Skin epidermis (tissue), 12 donors: ENCODE results near the gene TTC12.
A peak's percentile ranks its signal among the peaks of the same experiment; 100 is the strongest.

Source experiments
- H3K27ac ChIP-seq, 21 experiments: fragments of 200-600 bp; sonication (generic) in 11 of 21; one replicate each; pipeline ENCODE4 v1.5.0; 2020; ENCODE audit warnings: mild to moderate bottlenecking in 3 of 21, inconsistent platforms in 2 of 21, moderate library complexity in 2 of 21
- H3K4me3 ChIP-seq, 7 experiments: fragments of 200-600 bp; sonication (generic) in 2 of 7; one replicate each; pipeline ENCODE4 v1.5.0; 2020; ENCODE audit warnings: inconsistent platforms in 2 of 7, mild to moderate bottlenecking in 2 of 7, moderate library complexity in 1 of 7

The TTC12 gene

GRCh38 chr11:113363406-113363805 is 49.0 kb downstream of the TTC12 start:
- no peak overlapping the region for H3K4me3 ChIP-seq
- H3K27ac ChIP-seq = no peak overlapping the region

- H3K27ac ChIP-seq = no peak overlapping the region
Measured at GRCh38 chr11:113363996-113364641, 49.7 kb downstream of the TTC12 start.

GRCh38 chr11:113365895-113366294 is 51.5 kb downstream of the TTC12 start:
- no peak overlapping the region for H3K27ac ChIP-seq

More at GRCh38 chr11:113363996-113364641, 49.7 kb downstream of the TTC12 start:
- H3K4me3 ChIP-seq = no peak overlapping the region

GRCh38 chr11:113369411-113369810 is 55.0 kb downstream of the TTC12 start:
- no peak overlapping the region for H3K4me3 ChIP-seq
- H3K27ac ChIP-seq = no peak overlapping the region

More at GRCh38 chr11:113365895-113366294, 51.5 kb downstream of the TTC12 start:
- no peak overlapping the region for H3K4me3 ChIP-seq

- Histone ChIP-seq H3K4me3 (no peak overlapping the region), H3K27ac (no peak overlapping the region)
Measured at GRCh38 chr11:113370634-113371033, 56.3 kb downstream of the TTC12 start.

GRCh38 chr11:113372309-113372708 is 57.9 kb downstream of the TTC12 start:
- Histone ChIP-seq H3K4me3 (no peak overlapping the region), H3K27ac (no peak overlapping the region)

- H3K27ac ChIP-seq = peak overlapping the region in 1 of 21 experiments; percentile 12
- H3K4me3 ChIP-seq = no peak overlapping the region
Measured at GRCh38 chr11:113373306-113373705, 58.9 kb downstream of the TTC12 start.

GRCh38 chr11:113373981-113374560 is 59.7 kb downstream of the TTC12 start:
- Histone ChIP-seq H3K4me3 (no peak overlapping the region), H3K27ac (no peak overlapping the region)

- peak overlapping the region in 1 of 21 experiments; percentile 40 for H3K27ac ChIP-seq
- H3K4me3 ChIP-seq = no peak overlapping the region
Measured at GRCh38 chr11:113375402-113375801, 61.0 kb downstream of the TTC12 start.

- Histone ChIP-seq H3K4me3 (no peak overlapping the region), H3K27ac (peak overlapping the region in 1 of 21 experiments; percentile 40)
Measured at GRCh38 chr11:113376156-113376555, 61.8 kb downstream of the TTC12 start.

GRCh38 chr11:113377681-113378412 is 63.5 kb downstream of the TTC12 start:
- H3K27ac ChIP-seq = no peak overlapping the region
- no peak overlapping the region for H3K4me3 ChIP-seq

GRCh38 chr11:113378692-113379091 is 64.3 kb downstream of the TTC12 start:
- Histone ChIP-seq H3K4me3 (no peak overlapping the region), H3K27ac (no peak overlapping the region)

GRCh38 chr11:113382121-113382520 is 67.7 kb downstream of the TTC12 start:
- H3K4me3 ChIP-seq = no peak overlapping the region
- no peak overlapping the region for H3K27ac ChIP-seq

GRCh38 chr11:113384551-113384950 is 70.2 kb downstream of the TTC12 start:
- Histone ChIP-seq H3K27ac (peak overlapping the region in 6 of 21 experiments; percentile 61 to 80 (median 72)), H3K4me3 (no peak overlapping the region)

GRCh38 chr11:113385749-113386148 is 71.4 kb downstream of the TTC12 start:
- no peak overlapping the region for H3K4me3 ChIP-seq
- peak overlapping the region in 9 of 21 experiments; percentile 33 to 79 (median 66) for H3K27ac ChIP-seq

GRCh38 chr11:113386866-113387265 is 72.5 kb downstream of the TTC12 start:
- Histone ChIP-seq H3K27ac (peak overlapping the region in 2 of 21 experiments; percentile 57 to 70), H3K4me3 (no peak overlapping the region)

GRCh38 chr11:113387605-113388211 is 73.3 kb downstream of the TTC12 start, which contains the start of gene ANKK1:
Gene ANKK1 (plus strand): TSS chr11:113387779. CDS start chr11:113387885, 106 bp downstream.
- peak within 1 kb of the TSS in 13 of 21 experiments; percentile 12 to 70 (median 49) for H3K27ac ChIP-seq
- peak within 1 kb of the TSS in 5 of 7 experiments; percentile 9 to 37 (median 16) for H3K4me3 ChIP-seq

GRCh38 chr11:113389272-113389671 is 74.9 kb downstream of the TTC12 start:
- Histone ChIP-seq H3K27ac (no peak overlapping the region), H3K4me3 (no peak overlapping the region)

- no peak overlapping the region for H3K27ac ChIP-seq
- no peak overlapping the region for H3K4me3 ChIP-seq
Measured at GRCh38 chr11:113392236-113392921, 78.0 kb downstream of the TTC12 start.
